BJ (cell line): Measurements from ENCODE around the gene ACTN3. TPM values are rescaled to one million over a fixed set of nuclear protein-coding genes. Genes with fewer than 3 reads are reported as not detected.
"Not testable (repeated sequence)": the region's sequence is repeated elsewhere in the genome, so short reads cannot be mapped to it uniquely, and the experiment has no call there.

ENCODE experiments used
- CTCF ChIA-PET: fragments of 350-600 bp; formaldehyde crosslinking; extraction: SDS; loops from one replicate; lab custom pipeline; 2021; ENCODE audit warnings: antibody characterized with exemption, inconsistent platforms; lab: Yijun Ruan, JAX
- POLR2A ChIA-PET: fragments of 300-600 bp; sonication (Branson Sonifier 250); formaldehyde crosslinking; extraction: SDS; loops from one replicate; lab custom pipeline; 2021; ENCODE audit warnings: antibody characterized with exemption; lab: Charles Lee
- DNase-seq: peaks from one replicate; pipeline ENCODE4 v3.0.0-alpha.2; 2011; ENCODE audit warnings: low read depth
- H3K27me3 ChIP-seq: 2 replicates; pipeline ENCODE4 v1.6.0; 2011; ENCODE audit warnings: low read length; ENCODE audit not compliant: control insufficient read depth, insufficient read depth
- H3K36me3 ChIP-seq: 2 replicates; pipeline ENCODE4 v1.5.1; 2011; ENCODE audit warnings: low read length; ENCODE audit not compliant: control insufficient read depth, insufficient read depth
- H3K4me3 ChIP-seq: 2 replicates; pipeline ENCODE4 v1.5.1; 2011; ENCODE audit warnings: low read depth, mild to moderate bottlenecking, control low read depth, low read length
- CTCF ChIP-seq: IDR thresholded peaks from 2 replicates; pipeline ENCODE4 v1.5.1; 2011; ENCODE audit warnings: low read depth, mild to moderate bottlenecking, control low read depth, inconsistent platforms, low read length, moderate library complexity; ENCODE audit not compliant: insufficient read depth
- polyA plus RNA-seq: library from polyadenylated mRNA; depleted of rRNA; stranded (reverse); fragments of >200 nt; gene quantifications from 2 replicates; pipeline ENCODE4 v1.2.3, GENCODE V29; 2011

Gene ACTN3
- polyA plus RNA-seq, 1 experiment, result not detected

GRCh38 chr11:66539870-66540213, 6.9 kb upstream of the ACTN3 start:
- ChIA-PET CTCF (no interaction called here), POLR2A (no interaction called here)
- DNase-seq, result no peak
- H3K4me3 ChIP-seq, result no peak overlapping the region
- TF ChIP-seq CTCF, result no peak
- H3K27me3 ChIP-seq, result no peaks in the 10 kb centered on the region
- peaks cover 10% of the 10 kb centered on the region for H3K36me3 ChIP-seq

DNA sequence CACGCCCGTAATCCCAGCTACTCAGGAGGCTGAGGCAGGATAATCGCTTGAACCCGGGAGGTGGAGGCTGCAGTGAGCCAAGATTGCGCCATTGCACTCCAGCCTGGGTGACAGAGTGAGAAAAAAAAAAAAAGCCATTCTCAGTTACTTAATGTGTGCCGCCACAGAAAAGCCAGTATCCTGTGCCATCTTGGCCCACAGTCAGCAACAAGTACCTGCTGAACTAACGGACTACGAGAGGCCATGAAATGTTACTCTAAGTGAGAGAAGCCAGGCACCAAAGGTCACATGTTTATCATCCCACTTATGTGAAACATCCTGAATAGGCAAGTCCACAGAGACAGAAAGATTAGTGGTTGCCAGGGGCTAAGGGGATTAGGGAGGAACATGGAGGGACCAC, 6.1 kb upstream of the ACTN3 start:
- peaks cover 10% of the 10 kb centered on the region for H3K36me3 ChIP-seq
- CTCF ChIA-PET, H3K27me3 ChIP-seq, POLR2A ChIA-PET, H3K4me3 ChIP-seq, DNase-seq: not testable (repeated sequence)

- no peak overlapping the region for H3K4me3 ChIP-seq
- H3K27me3 ChIP-seq, result 0 out of 2 replicates have a peak, but pooled peaks cover under 1% of the 10 kb centered on the region
- ChIA-PET CTCF (no interaction called here), POLR2A (no interaction called here)
- H3K36me3 ChIP-seq, result peaks cover 9% of the 10 kb centered on the region
- no peak for TF ChIP-seq CTCF
- DNase-seq, result no peak
These were observed 4.8 kb upstream of the ACTN3 start for GRCh38 chr11:66541892-66542291.

GRCh38 chr11:66542362-66542761, 4.3 kb upstream of the ACTN3 start:
- H3K27me3 ChIP-seq, result 0 out of 2 replicates have a peak, but pooled peaks cover 1% of the 10 kb centered on the region
- H3K36me3 ChIP-seq, result peaks cover 9% of the 10 kb centered on the region
- ChIA-PET POLR2A (no interaction called here), CTCF (no interaction called here)
- TF ChIP-seq CTCF, result no peak
- DNase-seq, result no peak
- no peak overlapping the region for H3K4me3 ChIP-seq

DNA sequence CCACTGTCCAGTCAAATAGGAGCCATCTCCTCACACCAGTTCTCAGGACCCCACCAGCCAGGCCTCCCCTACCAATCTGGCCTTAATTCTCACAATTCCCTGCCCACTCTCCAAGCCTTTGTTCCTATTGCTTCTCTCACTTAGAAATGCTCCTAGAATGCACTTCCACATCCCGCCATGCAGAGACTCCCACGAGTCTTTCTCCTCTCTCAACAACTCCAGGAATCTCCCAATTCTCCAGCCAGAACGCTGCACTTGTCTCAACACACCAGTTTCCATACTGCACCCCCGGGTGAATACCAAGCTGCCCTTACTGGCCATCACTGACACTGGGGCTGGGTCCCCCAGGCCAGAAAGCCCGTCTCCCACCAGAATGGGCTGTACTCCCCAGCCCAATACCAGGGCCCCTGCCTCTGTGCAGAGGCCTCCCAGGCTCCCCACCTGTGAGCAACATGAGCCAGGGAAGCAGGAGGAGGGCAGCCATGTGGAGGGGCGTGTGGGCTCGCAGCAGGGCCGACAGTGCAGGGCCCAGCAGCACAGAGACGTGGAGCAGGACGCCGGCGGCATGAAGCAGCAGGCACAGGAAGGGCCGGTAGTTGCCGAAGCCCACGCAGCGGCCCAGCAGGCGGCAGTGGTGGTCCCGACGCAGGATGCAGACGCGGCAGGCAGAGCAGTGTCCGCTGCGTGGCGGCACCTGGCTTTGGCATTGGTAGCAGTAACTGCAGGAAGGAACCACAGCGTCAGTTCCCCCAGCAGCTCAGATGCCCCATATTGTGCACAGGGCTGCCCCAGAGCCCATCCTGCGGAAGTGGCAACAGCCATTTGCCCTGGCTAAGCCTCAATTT, 3.2 kb upstream of the ACTN3 start:
- DNase-seq, result no peak
- peak; percentile 67 for TF ChIP-seq CTCF
- Histone ChIP-seq H3K27me3 (peaks cover 5% of the 10 kb centered on the region; the same call in 1 of the 2 replicates), H3K36me3 (peaks cover 9% of the 10 kb centered on the region), H3K4me3 (no peak overlapping the region)
- ChIA-PET CTCF (interaction anchor here (1.5 kb wide), 1 partner anchor 11 kb away, joined by 4 read pairs; no protein-coding TSS in a partner anchor), POLR2A (no interaction called here)

DNA sequence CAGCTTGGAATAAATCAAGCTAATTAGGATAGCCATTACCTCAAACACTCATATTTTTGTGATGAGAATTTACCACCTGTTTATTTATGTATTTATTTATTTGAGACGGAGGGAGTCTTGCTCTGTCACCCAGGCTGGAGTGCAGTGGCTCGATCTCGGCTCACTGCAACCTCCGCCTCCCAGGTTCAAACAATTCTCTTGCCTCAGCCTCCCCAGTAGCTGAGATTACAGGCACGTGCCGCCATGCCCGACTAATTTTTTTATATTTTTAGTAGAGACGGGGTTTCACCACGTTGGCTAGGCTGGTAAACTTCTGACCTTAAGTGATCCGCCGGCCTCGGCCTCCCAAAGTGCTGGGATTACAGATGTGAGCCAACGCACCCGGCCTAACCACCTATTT, 1.8 kb upstream of the ACTN3 start:
- CTCF ChIA-PET, result interaction anchor here (1.5 kb wide), 1 partner anchor 12 kb away, joined by 4 read pairs; no protein-coding TSS in a partner anchor
- DNase-seq, POLR2A ChIA-PET: not testable (repeated sequence)

More for the DNA sequence above, 1.8 kb upstream of the ACTN3 start:
- H3K27me3 ChIP-seq, H3K36me3 ChIP-seq: not testable (repeated sequence)
- H3K4me3 ChIP-seq, result peak overlapping the region; percentile 79
